Measurements from ENCODE around the gene SIRT3.

GRCh38 chr11:214083-214482 is 22.1 kb downstream of the SIRT3 start:
- TF ChIP-seq CTCF (IDR thresholded peaks at IDR 0.05) (no peak), POLR2AphosphoS5 (IDR thresholded peaks at IDR 0.05) (no peak)

Measured in transverse colon (tissue), 4 donors.